NCI-H446 (cell line): ENCODE results near the gene LRP1B.

Experiments used
- DNase-seq, 2 experiments: peaks; one replicate each; lab custom pipeline; 2025; lab: John Stamatoyannopoulos, UW

The LRP1B gene

GRCh38 chr2:140905083-140905781 is 1225.6 kb downstream of the LRP1B start:
- DNase-seq: no peak

- no peak for DNase-seq
Observed at GRCh38 chr2:140895378-140895777, 1235.4 kb downstream of the LRP1B start.

GRCh38 chr2:140893685-140894084 is 1237.1 kb downstream of the LRP1B start:
- no peak for DNase-seq

- DNase-seq: no peak
Observed at GRCh38 chr2:140892911-140893637, 1237.7 kb downstream of the LRP1B start.

DNA sequence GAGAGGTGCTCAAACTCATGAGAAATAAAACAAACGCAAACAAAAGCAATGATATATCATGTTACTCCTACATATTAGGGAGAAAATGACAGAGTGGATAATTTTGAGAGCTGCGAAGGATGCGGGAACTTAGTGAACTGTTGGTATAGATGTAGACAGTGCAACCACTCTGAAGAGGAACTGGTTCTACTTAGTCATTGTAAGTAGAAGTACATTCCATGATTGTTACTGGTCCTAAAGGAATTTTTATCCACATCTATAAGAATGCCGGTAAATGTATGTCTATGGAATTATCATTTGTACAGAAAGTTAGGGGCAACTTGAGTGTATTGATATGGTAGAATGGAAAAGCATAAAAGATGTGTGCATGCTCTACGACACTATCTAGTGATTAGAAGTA is 1238.4 kb downstream of the LRP1B start:
- no peak for DNase-seq

- no peak for DNase-seq
Observed at GRCh38 chr2:140891614-140892212, 1239.1 kb downstream of the LRP1B start.

- peak; percentile 66 to 67 for DNase-seq
Observed at GRCh38 chr2:140882671-140883620, 1247.9 kb downstream of the LRP1B start.

GRCh38 chr2:140880573-140880972 is 1250.2 kb downstream of the LRP1B start:
- DNase-seq: no peak

GRCh38 chr2:140876015-140876414 is 1254.8 kb downstream of the LRP1B start:
- no peak for DNase-seq

GRCh38 chr2:140873915-140874531 is 1256.8 kb downstream of the LRP1B start:
- no peak for DNase-seq

DNA sequence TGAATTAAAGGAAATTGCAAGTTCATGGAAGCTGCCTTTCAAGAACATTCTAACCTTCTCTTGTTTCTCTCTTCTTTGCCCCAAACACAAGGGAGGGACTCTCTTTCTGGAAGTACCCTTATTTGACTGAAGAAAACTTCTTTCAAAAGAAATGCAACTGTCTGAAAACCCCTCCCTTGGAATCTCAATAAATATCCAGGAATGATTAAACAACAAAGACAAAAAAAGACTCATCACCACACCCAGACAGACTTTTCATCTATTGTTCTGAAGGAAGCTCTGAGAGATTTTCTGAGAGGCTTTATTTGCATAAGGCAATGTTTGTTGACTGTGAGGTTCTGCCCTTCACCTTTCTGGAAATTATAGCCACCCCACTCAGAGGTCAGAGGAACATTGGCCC is 1260.9 kb downstream of the LRP1B start:
- no peak for DNase-seq

DNA sequence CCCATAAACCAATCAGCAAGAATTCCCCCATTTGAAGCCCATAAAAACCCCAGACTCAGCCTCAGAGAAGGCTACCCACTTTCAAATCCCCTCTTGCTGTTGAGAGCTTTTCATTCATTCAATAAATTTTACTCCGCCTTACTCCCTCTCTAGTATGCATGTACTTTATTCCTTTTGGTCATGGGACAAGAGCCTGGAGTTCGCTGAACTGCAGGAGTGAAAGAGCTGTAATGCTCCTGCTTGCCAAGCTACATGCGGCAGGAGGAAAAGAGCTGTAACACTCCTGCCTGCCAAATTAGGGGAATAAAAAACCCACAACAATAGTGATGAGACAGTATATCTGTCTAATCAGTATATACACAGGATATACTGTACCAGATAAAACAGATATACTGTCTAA is 1261.7 kb downstream of the LRP1B start:
- peak; percentile 11 to 25 for DNase-seq

DNA sequence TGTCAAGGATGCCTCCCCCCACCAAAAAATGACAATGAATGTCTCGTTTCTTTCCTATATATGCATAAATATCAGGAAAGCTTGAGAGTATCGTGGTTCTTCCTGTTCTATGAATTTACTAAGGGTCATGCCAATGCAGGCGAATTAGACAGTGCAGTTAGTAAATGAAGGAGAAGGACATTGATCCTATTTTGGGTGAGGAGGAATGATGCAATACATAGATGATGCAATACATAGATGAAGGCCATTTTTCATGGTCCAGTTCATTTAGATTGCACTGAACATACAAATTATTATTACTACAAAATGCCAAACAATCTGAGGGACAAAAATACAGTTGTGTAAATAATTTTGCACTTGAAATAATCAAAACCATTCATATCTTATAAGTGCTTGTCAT is 1265.0 kb downstream of the LRP1B start:
- no peak for DNase-seq

- peak; percentile 23 to 61 for DNase-seq
Observed at GRCh38 chr2:140863713-140864112, 1267.1 kb downstream of the LRP1B start.

GRCh38 chr2:140862181-140862580 is 1268.6 kb downstream of the LRP1B start:
- peak in 1 of 2 experiments; percentile 17 for DNase-seq

DNA sequence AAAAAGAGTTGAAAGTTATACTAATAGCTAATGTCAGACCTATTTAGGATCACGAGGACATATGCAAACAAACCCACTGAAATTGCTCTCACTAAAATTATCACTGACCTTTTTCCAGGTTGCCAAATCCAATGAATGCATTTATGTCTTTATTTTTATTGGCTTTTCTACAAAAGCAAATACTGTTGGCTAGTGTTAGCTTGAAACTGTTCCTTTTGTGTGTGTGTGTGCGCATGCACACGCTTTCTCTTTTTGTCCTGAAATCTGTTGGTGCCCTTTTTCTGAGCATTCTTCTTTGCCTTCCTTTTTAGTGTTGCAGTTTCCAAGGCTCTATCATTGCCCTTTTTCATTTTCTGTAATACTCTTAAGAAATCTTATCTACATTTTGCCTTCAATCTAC is 1269.2 kb downstream of the LRP1B start:
- peak in 1 of 2 experiments; percentile 8 for DNase-seq

DNA sequence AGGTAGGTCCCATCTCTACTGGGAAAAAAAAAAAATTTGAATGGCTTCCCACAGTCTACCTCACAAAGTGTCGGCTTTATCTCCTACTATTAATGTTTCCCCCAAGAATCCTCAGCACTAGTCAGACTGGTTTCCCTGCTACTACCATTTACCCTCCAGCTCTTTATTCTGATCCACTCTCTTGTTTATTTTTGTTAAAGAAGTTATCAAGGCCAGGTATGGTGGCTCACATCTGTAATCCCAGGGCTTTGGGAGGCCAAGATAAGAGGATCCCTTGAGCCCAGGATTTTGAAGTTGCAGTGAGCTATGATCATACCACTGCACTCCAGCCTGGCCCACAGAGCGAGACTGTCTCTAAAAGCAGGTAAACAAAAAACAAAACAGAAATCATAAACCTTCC is 1275.3 kb downstream of the LRP1B start:
- no peak for DNase-seq

DNA sequence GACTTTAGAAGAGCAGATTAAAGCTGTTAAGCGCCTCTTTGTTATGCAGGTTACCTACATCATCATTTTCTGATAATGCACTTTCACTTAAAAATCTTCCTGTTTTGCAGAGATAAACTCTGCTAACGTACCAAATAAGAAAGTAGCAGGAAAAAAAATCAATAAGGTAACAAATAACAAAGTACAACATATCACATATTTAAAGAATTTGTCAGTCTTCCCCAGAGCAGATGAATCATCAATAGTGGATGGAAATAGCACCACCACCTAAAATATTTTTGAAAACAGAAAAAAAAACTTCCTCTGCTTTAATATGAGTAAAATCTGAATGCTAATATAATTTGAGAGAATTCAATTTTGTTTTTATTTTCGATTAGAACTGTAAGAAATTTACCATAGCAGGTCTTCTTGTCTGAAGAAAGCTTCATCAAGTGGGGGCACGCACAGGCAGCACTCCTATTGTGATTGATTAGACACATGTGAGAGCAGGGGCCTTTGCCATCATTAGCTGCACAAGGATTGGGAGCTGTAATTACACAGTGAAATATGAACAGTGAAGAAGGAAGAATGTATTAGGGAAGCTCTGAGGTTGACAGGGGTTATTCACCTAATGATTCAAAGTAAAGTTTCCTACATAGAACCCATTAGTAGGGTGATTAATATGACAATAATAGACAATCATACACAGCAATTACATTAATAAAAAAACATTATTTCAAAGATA is 1279.4 kb downstream of the LRP1B start:
- DNase-seq: no peak

- no peak for DNase-seq
Observed at GRCh38 chr2:140843186-140843585, 1287.6 kb downstream of the LRP1B start.

DNA sequence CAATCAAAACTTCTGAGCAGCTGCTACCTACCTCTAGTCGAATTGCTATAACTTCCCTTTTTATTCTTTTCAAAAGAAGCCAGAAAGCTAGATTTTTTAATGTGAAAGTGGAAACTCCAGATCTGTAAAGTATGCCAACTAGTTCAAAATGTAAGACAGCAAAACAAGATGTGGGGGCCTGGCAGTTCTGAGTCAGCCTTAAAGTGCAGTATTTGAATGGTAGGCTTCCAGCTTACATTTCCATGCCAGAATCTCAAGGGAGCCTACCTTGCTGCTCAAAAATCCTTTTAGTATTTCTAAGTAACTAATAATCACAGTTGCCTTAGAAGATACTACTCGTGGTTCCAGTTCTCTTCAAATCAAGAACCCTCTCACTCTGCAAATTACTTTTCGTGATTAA is 1288.7 kb downstream of the LRP1B start:
- DNase-seq: no peak

- DNase-seq: no peak
Observed at GRCh38 chr2:140841141-140841540, 1289.7 kb downstream of the LRP1B start.
